Body of pancreas (tissue), 4 donors: Measurements from ENCODE around the gene OSBP2. TPM values are rescaled to one million over a fixed set of nuclear protein-coding genes. Genes with fewer than 3 reads are reported as not detected.
"Not testable (repeated sequence)": the region's sequence is repeated elsewhere in the genome, so short reads cannot be mapped to it uniquely, and the experiment has no call there.

Experiments
- ATAC-seq: fragments of 150-250 bp; one replicate; pipeline ENCODE4 v1.9.1; 2016
- DNase-seq, 4 donors: peaks; one replicate each; pipeline ENCODE4 v3.0.0-alpha.2; 2019
- H3K27ac ChIP-seq, 4 donors: fragments of 200-600 bp; sonication (generic); 1 replicate in 3 of 4; 2 replicates in 1 of 4; pipeline versions ENCODE4 v1.5.1 to v1.6.1; 2016 to 2019; ENCODE audit warnings: mild to moderate bottlenecking in 1 of 4, mixed read lengths in 1 of 4, moderate library complexity in 1 of 4
- H3K27me3 ChIP-seq, 2 donors: fragments of 200-600 bp; sonication (generic); one replicate each; pipeline ENCODE4 v1.6.0; 2016; ENCODE audit warnings: mild to moderate bottlenecking in 1 of 2
- H3K36me3 ChIP-seq, 2 donors: fragments of 200-600 bp; sonication (generic); replicated peaks in 1 of 2; 2 replicates each; pipeline ENCODE4 v1.5.1; 2016; ENCODE audit warnings: low read depth in 2 of 2; ENCODE audit not compliant: insufficient read depth in 1 of 2
- H3K4me1 ChIP-seq: fragments of 200-600 bp; sonication (generic); one replicate; pipeline ENCODE4 v1.6.0; 2016
- H3K4me3 ChIP-seq, 2 donors: fragments of 200-600 bp; sonication (generic); 1 replicate in 1 of 2; 2 replicates in 1 of 2; pipeline ENCODE4 v1.5.1; 2016 to 2019
- H3K9me3 ChIP-seq, 3 donors: fragments of 200-600 bp; sonication (generic); 1 replicate in 2 of 3; 2 replicates in 1 of 3; pipeline ENCODE4 v1.5.1; 2016
- POLR2A ChIP-seq, 3 donors: fragments of 450-650 bp; IDR thresholded peaks; one replicate each; pipeline ENCODE4 v1.6.1; 2016; ENCODE audit warnings: antibody characterized with exemption in 3 of 3, mild to moderate bottlenecking in 2 of 3
- WGBS, 2 donors: methylation state at CpG; one replicate each; pipeline ENCODE4 v1.1.5; 2017; 5-methylcytosine and 5-hydroxymethylcytosine counted together
- intact Hi-C: fragments of 100-400 bp; cut with DNase I; formaldehyde crosslinking; loops from one replicate; pipeline ENCODE4 v1.15.1; 2023
- total RNA-seq, 2 donors: library from RNA; depleted of rRNA; stranded (reverse); fragments of >200 nt; gene quantifications; one replicate each; pipeline ENCODE4 v1.1.0, GENCODE V29; 2016
- TF ChIP-seq, protein P1 (sequence below), 7 experiments: fragments of 450-650 bp in 4 of 7; fragments of 200-600 bp in 3 of 7; sonication (generic) in 3 of 7; IDR thresholded peaks; one replicate each; pipeline ENCODE4 v1.5.1; 2016 to 2019; ENCODE audit warnings: antibody characterized with exemption in 7 of 7

Gene OSBP2
- total RNA-seq, 2 donors from 2014 or later: 2.3 to 3.0 TPM

DNA sequence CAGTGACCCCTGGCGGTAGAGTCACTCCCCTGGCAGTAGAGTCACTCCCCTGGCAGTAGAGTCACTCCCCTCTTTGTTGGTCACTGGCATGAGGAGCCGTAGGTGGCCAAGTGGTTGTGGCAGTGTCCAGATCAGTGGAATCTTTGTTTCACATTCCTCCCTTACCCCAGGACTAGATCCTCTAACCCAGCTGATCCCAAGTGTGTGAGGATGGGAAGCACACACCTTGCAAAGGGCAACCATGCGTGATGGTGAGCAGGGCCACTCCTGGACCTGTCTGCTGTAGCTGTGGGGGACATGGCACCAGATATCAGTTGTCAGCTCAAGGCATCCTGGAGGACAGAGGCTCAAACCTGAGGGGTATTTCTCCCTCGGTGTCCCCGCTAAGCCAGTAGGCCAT, 37.8 kb downstream of the OSBP2 start:
- intact Hi-C loops: no loop called here
- TF ChIP-seq POLR2A (IDR thresholded peaks at IDR 0.05): no peak
- TF ChIP-seq, protein P1, sequence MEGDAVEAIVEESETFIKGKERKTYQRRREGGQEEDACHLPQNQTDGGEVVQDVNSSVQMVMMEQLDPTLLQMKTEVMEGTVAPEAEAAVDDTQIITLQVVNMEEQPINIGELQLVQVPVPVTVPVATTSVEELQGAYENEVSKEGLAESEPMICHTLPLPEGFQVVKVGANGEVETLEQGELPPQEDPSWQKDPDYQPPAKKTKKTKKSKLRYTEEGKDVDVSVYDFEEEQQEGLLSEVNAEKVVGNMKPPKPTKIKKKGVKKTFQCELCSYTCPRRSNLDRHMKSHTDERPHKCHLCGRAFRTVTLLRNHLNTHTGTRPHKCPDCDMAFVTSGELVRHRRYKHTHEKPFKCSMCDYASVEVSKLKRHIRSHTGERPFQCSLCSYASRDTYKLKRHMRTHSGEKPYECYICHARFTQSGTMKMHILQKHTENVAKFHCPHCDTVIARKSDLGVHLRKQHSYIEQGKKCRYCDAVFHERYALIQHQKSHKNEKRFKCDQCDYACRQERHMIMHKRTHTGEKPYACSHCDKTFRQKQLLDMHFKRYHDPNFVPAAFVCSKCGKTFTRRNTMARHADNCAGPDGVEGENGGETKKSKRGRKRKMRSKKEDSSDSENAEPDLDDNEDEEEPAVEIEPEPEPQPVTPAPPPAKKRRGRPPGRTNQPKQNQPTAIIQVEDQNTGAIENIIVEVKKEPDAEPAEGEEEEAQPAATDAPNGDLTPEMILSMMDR (IDR thresholded peaks at IDR 0.05): no peak
- Histone ChIP-seq H3K4me3 (no peak overlapping the region), H3K27ac (no peak overlapping the region), H3K27me3 (no peaks in the 10 kb centered on the region), H3K9me3 (no peaks in the 10 kb centered on the region), H3K4me1 (no peaks in the 10 kb centered on the region), H3K36me3 (no peaks in the 10 kb centered on the region)
- WGBS, 2 donors: 93 to 98% methylated on average over 4 to 5 of the region's 5 CpGs
- ATAC-seq: no peak
- DNase-seq: no peak

DNA sequence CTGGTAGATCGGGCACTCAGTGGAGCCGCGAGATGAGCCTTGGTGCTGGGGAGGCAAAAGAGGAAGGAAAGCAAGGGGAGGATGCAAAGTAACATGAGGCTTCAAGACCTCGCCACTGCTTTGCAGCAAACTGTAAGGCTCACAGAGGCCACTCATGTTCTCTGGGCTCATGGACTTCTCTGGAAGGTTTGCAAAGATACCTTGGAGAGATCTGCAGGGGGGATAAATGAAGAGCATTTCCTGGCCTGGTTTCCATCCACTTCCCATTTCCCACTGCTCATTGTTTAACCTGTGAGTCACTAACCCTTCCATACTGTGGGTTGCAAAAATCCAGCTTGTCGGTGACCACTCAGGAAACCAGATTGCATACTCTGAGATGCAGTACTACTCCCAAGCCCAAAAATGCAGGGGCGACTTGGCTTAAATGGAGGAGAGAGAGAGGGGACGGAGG, 38.5 kb downstream of the OSBP2 start:
- H3K27me3 ChIP-seq: no peaks in the 10 kb centered on the region
- DNase-seq: no peak
- H3K4me3 ChIP-seq: no peak overlapping the region
- no peaks in the 10 kb centered on the region for H3K9me3 ChIP-seq
- intact Hi-C loops: no loop called here
- TF ChIP-seq, protein P1 (IDR thresholded peaks at IDR 0.05): no peak
- no peak for TF ChIP-seq POLR2A (IDR thresholded peaks at IDR 0.05)
- no peak overlapping the region for H3K27ac ChIP-seq
- no peaks in the 10 kb centered on the region for H3K4me1 ChIP-seq
- ATAC-seq: no peak
- no peaks in the 10 kb centered on the region for H3K36me3 ChIP-seq
- 86 to 93% methylated on average over 7 of the region's 7 CpGs for WGBS, 2 donors

DNA sequence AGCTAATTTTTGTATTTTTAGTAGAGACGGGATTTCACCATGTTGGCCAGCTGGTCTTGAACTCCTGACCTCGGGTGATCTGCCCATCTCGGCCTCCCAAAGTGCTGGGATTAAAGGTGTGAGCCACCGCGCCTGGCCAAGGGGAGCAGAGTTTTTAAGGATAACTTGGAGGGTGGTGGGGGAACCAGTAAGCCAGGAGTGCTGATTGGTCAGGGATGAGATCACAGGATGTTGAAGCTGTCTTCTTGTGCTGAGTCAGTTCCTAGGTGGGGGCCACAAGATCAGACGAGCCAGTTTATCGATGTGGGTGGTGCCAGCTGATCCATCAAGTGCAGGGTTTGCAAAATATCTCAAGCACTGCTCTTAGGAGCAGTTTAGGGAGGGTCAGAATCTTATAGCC, 45.3 kb downstream of the OSBP2 start:
- H3K4me1 ChIP-seq, H3K36me3 ChIP-seq, DNase-seq, H3K27me3 ChIP-seq, H3K4me3 ChIP-seq, H3K9me3 ChIP-seq, ATAC-seq, H3K27ac ChIP-seq, intact Hi-C loops: not testable (repeated sequence)
- 68 to 82% methylated on average over 6 to 7 of the region's 7 CpGs for WGBS, 2 donors

DNA sequence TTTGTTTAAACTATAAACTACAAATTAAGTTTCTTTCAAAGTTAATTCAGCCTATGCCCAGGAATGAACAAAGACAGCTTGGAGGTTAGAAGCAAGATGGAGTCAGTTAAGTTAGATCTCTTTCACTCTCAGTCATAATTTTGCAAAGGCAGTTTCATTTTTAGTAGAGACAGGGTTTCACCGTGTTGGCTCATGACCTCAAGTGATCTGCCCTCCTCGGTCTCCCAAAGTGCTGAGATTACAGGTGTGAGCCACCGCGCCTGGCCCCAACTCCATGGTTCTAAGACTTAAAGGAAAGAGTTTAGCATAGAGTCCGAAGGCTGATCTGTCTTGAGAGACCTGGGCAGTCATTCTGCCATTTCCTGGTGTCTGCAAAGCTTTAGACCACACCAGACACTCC, 45.8 kb downstream of the OSBP2 start:
- WGBS, 2 donors: 80 to 83% methylated on average over 5 of the region's 5 CpGs
- intact Hi-C loops, ATAC-seq: not testable (repeated sequence)

DNA sequence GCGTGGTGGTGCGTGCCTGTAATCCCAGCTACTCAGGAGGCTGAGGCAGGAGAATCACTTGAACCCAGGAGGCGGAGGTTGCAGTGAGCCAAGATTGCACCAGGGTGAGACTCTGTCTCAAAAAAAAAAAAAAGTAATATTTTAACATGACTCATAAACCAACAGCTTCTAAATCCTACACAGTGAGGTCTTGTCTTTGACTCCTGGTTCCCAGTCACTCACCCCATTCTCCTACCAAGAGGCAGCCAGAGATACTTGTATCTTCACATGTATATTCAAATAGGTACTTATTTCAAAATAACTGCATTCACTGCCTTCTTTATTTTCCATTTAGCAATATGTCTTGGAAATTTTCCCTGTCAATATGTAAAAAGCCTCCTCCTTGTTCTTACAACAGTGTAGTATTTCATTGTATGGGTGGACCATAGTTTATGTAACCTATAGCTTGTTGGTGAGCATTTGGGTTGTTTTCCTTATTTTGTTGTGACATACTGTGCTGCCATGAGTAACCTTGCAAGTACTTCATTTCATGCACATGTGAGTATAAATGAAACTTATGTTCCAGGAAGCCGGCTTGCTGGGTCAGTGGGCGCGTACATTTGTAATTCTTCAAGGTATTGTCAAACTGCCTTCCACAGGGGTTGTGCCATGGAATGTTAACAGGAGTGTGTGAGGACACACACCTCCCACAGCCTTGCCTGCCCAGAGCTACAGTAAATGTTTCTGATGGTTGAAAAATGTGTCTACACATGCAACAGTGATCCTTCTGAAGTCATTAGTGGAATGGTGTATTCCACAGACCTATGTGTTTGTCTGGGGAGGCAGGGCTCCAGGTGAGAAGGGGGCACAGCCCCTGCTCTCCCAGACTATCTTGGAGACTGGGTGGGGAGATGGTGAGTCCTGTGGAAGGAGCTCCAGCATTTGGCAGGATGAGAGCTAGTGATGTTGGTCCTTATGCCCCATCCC, 47.9 kb downstream of the OSBP2 start:
- TF ChIP-seq, protein P1 (IDR thresholded peaks at IDR 0.05): no peak
- TF ChIP-seq POLR2A (IDR thresholded peaks at IDR 0.05): no peak
- H3K27me3 ChIP-seq: no peaks in the 10 kb centered on the region
- H3K27ac ChIP-seq: no peak overlapping the region
- no peaks in the 10 kb centered on the region for H3K9me3 ChIP-seq
- no peak for ATAC-seq
- no peaks in the 10 kb centered on the region for H3K4me1 ChIP-seq
- H3K4me3 ChIP-seq: no peak overlapping the region
- no peak for DNase-seq
- H3K36me3 ChIP-seq: no peaks in the 10 kb centered on the region
- WGBS, 2 donors: 84 to 97% methylated on average over 6 of the region's 6 CpGs
- intact Hi-C loops: no loop called here

More for the DNA sequence above, 45.8 kb downstream of the OSBP2 start:
- H3K36me3 ChIP-seq, H3K4me3 ChIP-seq, DNase-seq, H3K27ac ChIP-seq, H3K27me3 ChIP-seq, H3K9me3 ChIP-seq, H3K4me1 ChIP-seq: not testable (repeated sequence)
